Pons (tissue), 1 donor: ENCODE data around the gene PHLPP2.
"Not testable (repeated sequence)": the region's sequence is repeated elsewhere in the genome, so short reads cannot be mapped to it uniquely, and the experiment has no call there.

Experiments
- DNase-seq: peaks from one replicate; pipeline ENCODE4 v3.0.0-alpha.2; 2016; ENCODE audit warnings: low spot score

PHLPP2 gene

GRCh38 chr16:71722801-71723536 lies 1.5 kb downstream of the PHLPP2 start:
- no peak for DNase-seq

- DNase-seq: no peak
Measured at GRCh38 chr16:71721066-71721740, 3.3 kb downstream of the PHLPP2 start.

- no peak for DNase-seq
Measured at GRCh38 chr16:71712501-71712900, 12.0 kb downstream of the PHLPP2 start.

GRCh38 chr16:71711789-71712188 lies 12.7 kb downstream of the PHLPP2 start:
- DNase-seq: no peak

- DNase-seq: no peak
Measured at GRCh38 chr16:71709229-71709781, 15.2 kb downstream of the PHLPP2 start.

- no peak for DNase-seq
Measured at GRCh38 chr16:71708696-71709095, 15.8 kb downstream of the PHLPP2 start.

GRCh38 chr16:71707199-71707598 lies 17.3 kb downstream of the PHLPP2 start:
- DNase-seq: no peak

- no peak for DNase-seq
Measured at GRCh38 chr16:71706046-71706445, 18.5 kb downstream of the PHLPP2 start.

GRCh38 chr16:71703333-71703732 lies 21.2 kb downstream of the PHLPP2 start:
- DNase-seq: no peak

GRCh38 chr16:71700831-71701230 lies 23.7 kb downstream of the PHLPP2 start:
- no peak for DNase-seq

- no peak for DNase-seq
Measured at GRCh38 chr16:71698491-71698890, 26.0 kb downstream of the PHLPP2 start.

GRCh38 chr16:71693164-71693563 lies 31.3 kb downstream of the PHLPP2 start:
- no peak for DNase-seq

GRCh38 chr16:71689901-71690300 lies 34.6 kb downstream of the PHLPP2 start:
- DNase-seq: no peak

GRCh38 chr16:71687861-71688260 lies 36.6 kb downstream of the PHLPP2 start:
- no peak for DNase-seq

GRCh38 chr16:71684280-71684679 lies 40.2 kb downstream of the PHLPP2 start:
- DNase-seq: not testable (repeated sequence)

- DNase-seq: no peak
Measured at GRCh38 chr16:71681360-71681759, 43.1 kb downstream of the PHLPP2 start.

- DNase-seq: no peak
Measured at GRCh38 chr16:71676236-71676635, 48.3 kb downstream of the PHLPP2 start.

GRCh38 chr16:71675380-71675779 lies 49.1 kb downstream of the PHLPP2 start:
- DNase-seq: no peak

GRCh38 chr16:71674229-71674628 lies 50.3 kb downstream of the PHLPP2 start:
- no peak for DNase-seq

GRCh38 chr16:71673582-71673973 lies 50.9 kb downstream of the PHLPP2 start:
- no peak for DNase-seq

- no peak for DNase-seq
Measured at GRCh38 chr16:71672803-71673581, 51.5 kb downstream of the PHLPP2 start.

- DNase-seq: no peak
Measured at GRCh38 chr16:71672125-71672524, 52.4 kb downstream of the PHLPP2 start.

GRCh38 chr16:71671165-71671564 lies 53.3 kb downstream of the PHLPP2 start:
- no peak for DNase-seq
